ENCODE results near the gene ZNF541. TPM values are rescaled to one million over a fixed set of nuclear protein-coding genes. Genes with fewer than 3 reads are reported as not detected.

ZNF541 gene
- total RNA-seq, 1 donor from 2014 or later = 0.47 TPM

DNA sequence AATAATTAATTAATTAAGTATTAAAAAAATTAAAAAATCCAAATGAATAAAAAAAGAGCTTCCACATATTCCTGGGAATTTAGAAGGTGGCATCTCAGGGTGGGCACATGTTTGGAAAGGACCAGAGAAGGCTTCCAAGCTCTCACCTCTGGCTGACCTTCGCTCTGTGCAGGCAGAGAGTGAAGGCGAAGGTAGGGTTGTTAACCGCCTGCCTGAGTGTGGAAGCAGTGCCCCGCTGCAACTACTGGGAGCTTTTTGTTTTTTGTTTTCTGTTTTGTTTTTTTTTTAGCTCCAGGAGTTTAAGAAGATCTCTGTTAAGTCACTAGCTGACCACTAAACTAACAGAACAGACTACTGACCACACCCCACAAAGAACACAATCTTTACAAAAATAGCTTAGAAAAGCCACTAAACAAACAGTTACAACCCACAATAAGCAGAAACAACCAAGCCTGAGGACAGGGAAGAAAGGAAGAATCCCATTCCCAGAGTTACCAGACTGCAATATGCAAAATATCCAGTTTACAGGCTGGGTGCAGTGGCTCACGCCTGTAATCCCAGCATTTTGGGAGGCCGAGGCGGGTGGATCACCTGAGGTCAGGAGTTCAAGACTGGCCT is 11.4 kb downstream of the ZNF541 start:
- intact Hi-C loops (cut with micrococcal nuclease) = no loop called here
- no peak for DNase-seq
- no peak for ATAC-seq

DNA sequence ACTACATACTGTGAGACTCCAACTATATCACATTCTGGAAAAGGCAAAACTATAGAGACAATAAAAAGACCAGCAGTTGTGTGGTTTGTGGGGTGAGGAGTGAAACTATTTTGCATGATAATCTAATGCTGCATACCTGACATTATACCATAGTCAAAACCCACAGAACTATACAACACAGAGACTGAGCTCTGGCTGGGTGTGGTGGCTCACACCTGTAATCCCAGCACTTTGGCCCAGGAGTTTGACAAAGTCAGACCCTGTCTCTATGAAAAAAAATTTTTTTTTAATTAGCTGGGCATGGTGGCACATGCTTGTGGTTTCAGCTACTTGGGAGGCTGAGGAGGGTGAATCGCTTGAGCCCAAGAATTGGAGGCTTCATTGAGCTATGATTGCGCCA is 11.9 kb downstream of the ZNF541 start:
- intact Hi-C loops (cut with micrococcal nuclease) = no loop called here
- no peak for DNase-seq

DNA sequence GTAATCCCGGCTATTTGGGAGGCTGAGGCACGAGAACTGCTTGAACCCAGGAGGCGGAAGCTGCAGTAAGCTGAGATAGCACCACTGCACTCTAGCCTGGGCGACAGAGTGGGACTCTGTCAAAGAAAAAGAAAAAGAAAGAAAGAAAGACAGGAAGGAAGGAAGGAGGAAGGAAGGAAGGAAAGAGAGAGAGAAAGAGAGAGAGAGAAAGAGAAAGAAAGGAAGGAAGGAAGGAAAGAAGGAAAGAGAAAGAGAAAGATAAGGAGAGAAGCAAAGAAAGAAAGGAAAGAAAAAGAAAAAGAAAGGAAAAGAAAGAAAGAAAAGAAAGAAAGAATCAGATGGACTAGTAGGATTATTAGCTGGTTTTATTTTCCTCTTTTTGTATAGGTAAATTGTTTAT is 22.8 kb downstream of the ZNF541 start:
- no peak for ATAC-seq
- intact Hi-C loops (cut with micrococcal nuclease) = no loop called here
- no peak for DNase-seq

More for the DNA sequence above, 11.9 kb downstream of the ZNF541 start:
- ATAC-seq = no peak

- intact Hi-C loops (cut with micrococcal nuclease) = no loop called here
- no peak for ATAC-seq
- no peak for DNase-seq
Observed at GRCh38 chr19:47549261-47549862, 23.6 kb downstream of the ZNF541 start.

DNA sequence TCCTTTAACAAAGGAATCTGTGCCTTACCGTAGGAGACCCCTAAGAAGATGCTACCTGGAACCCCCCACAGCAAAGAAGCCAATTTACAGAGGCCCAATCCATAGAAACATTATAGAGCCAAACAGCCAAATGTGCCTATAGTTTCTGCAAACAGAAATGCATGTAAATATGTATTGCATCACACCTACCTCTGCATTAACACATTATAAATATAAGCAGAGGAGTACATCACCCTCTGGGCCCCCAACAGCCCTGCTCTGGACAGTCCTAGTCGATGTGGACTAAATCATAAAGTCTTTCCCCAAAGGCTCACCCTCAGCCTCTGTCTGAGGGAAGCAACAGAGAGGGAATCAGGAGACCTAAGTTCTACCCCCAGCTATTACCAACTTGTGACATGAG is 25.7 kb downstream of the ZNF541 start:
- ATAC-seq (no peak), DNase-seq (no peak)
- intact Hi-C loops (cut with micrococcal nuclease) = no loop called here

DNA sequence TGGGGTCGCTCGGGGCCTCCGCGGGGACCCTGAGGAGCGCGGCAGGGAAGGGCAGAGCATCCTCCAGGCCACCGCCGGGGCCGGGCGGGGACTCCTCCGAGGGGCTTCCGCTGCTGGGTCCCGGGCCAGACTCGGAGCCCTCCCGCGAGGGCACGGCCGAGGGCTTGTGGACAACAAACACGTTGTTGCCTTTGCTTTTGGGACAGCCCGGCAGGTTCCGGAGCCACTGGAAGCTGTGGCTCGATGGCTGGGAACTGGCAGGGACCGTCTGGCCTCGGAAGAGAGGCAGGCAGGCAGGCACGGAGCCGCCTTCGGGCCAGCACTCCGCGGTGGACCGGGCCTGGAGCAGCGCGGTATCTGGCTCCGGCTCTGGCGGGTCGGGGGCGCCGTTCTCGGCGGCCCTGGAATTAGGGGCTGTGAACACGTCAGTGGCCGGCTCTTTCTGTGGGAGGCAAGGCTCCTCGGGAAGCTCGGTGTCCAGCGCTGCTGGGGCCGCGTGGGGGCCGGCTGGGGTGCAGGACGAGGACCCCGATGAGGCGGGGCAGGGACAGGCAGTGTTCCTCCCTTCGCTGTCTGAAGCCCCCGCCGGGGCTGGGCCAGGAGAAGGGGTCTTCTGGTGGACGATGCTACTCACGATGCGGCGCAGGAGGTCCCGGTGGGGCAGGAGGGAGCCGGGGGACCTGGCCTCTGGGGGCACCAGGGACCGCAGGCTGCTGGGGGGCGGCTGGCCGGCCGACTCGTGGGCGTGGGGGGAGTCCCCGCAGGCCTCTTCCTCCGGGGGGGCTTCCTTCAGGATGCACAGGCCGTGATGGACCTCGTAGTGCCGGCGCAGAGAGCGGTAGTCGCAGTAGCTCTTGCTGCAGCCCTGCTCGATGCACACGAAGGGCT is 27.6 kb downstream of the ZNF541 start:
- DNase-seq (no peak), ATAC-seq (no peak)
- intact Hi-C loops (cut with micrococcal nuclease) = no loop called here

- intact Hi-C loops (cut with micrococcal nuclease) = no loop called here
- ATAC-seq = no peak
Observed at GRCh38 chr19:47544476-47544875, 28.5 kb downstream of the ZNF541 start.

GRCh38 chr19:47544075-47544474 is 28.9 kb downstream of the ZNF541 start:
- ATAC-seq (no peak), DNase-seq (no peak)
- intact Hi-C loops (cut with micrococcal nuclease) = no loop called here

More at GRCh38 chr19:47544476-47544875, 28.5 kb downstream of the ZNF541 start:
- DNase-seq = no peak

- intact Hi-C loops (cut with micrococcal nuclease) = no loop called here
- peak; percentile 46 for DNase-seq
- ATAC-seq = peak; percentile 93
Observed at GRCh38 chr19:47542030-47542475, 30.9 kb downstream of the ZNF541 start.

- no peak for ATAC-seq
- intact Hi-C loops (cut with micrococcal nuclease) = no loop called here
- DNase-seq = no peak
Observed at GRCh38 chr19:47541518-47541917, 31.4 kb downstream of the ZNF541 start.

GRCh38 chr19:47540748-47541147 is 32.2 kb downstream of the ZNF541 start:
- intact Hi-C loops (cut with micrococcal nuclease) = no loop called here
- ATAC-seq = no peak
- DNase-seq = no peak

DNA sequence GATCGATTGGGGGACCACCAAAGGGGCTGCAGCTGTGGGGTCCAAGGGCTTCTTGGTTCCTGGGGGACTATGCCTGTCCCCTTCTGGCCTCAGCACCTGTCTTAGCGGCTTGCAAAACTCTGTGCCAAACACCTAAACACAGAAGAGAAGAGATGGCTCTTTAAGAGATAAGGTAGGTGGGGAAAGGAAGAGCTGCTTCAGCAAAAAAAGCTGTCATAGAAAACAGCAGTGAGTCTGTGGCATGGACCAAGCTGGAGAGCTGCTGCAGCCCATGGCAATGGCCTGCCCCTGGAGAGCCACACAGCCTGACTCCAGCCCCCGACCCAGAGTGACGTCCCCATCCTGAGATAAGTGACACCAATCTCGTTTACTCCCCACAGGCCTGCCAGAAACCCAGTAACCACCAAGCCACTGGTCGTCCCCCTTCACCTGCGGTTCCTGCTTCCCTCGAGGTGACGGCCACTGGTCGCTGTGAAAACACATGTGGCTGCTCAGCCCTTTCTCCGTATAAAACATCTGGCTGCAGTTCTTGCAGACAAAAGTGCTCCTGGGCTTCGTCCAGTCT is 33.1 kb downstream of the ZNF541 start:
- DNase-seq (no peak), ATAC-seq (no peak)
- intact Hi-C loops (cut with micrococcal nuclease) = no loop called here

GRCh38 chr19:47538812-47539211 is 34.1 kb downstream of the ZNF541 start:
- intact Hi-C loops (cut with micrococcal nuclease) = no loop called here
- DNase-seq = no peak
- ATAC-seq = no peak

- no peak for DNase-seq
- intact Hi-C loops (cut with micrococcal nuclease) = no loop called here
- ATAC-seq = no peak
Observed at GRCh38 chr19:47537493-47537892, 35.5 kb downstream of the ZNF541 start.

DNA sequence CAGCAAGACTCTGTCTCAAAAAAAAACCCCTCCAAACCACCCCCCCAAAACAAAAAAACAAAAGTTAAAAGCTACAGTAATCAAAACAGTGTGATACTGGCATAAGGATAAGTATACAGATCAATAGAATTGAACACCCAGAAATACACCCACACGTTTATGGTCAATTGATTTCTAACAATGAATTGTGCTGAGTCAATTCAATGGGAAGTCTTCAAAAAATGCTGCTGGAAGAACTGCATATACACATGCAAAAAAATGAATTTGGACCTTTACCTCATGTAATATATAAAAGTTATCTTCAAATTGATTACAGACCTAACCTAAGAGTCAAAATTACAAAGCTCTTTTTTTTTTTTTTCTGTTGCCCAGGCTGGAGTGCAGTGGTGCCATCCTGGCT is 38.3 kb downstream of the ZNF541 start:
- ATAC-seq = no peak
- no peak for DNase-seq
- intact Hi-C loops (cut with micrococcal nuclease) = no loop called here

- DNase-seq (no peak), ATAC-seq (no peak)
- intact Hi-C loops (cut with micrococcal nuclease) = no loop called here
Observed at GRCh38 chr19:47531640-47532387, 41.1 kb downstream of the ZNF541 start.

- intact Hi-C loops (cut with micrococcal nuclease) = no loop called here
- no peak for DNase-seq
- no peak for ATAC-seq
Observed at GRCh38 chr19:47529018-47529742, 43.8 kb downstream of the ZNF541 start.

- intact Hi-C loops (cut with micrococcal nuclease) = no loop called here
- DNase-seq = no peak
- ATAC-seq = no peak
Observed at GRCh38 chr19:47526798-47527197, 46.1 kb downstream of the ZNF541 start.

GRCh38 chr19:47523473-47523872 is 49.5 kb downstream of the ZNF541 start:
- no peak for DNase-seq
- intact Hi-C loops (cut with micrococcal nuclease) = no loop called here
- ATAC-seq = peak; percentile 63

Data from left ventricle myocardium superior (tissue), 1 donor.